ENCODE measurements around the gene IDUA.

Gene IDUA

GRCh38 chr4:1018147-1019020 is 31.5 kb downstream of the IDUA start:
- no peak for DNase-seq

GRCh38 chr4:1019320-1019719 is 32.5 kb downstream of the IDUA start:
- no peak for DNase-seq

GRCh38 chr4:1019729-1020470 is 33.1 kb downstream of the IDUA start:
- no peak for DNase-seq

- no peak for DNase-seq
Measured at GRCh38 chr4:1021386-1022050, 34.7 kb downstream of the IDUA start.

GRCh38 chr4:1022051-1022738 is 35.4 kb downstream of the IDUA start:
- no peak for DNase-seq

- DNase-seq = no peak
Measured at GRCh38 chr4:1022739-1023066, 35.9 kb downstream of the IDUA start.

GRCh38 chr4:1023075-1023640 is 36.3 kb downstream of the IDUA start:
- no peak for DNase-seq

GRCh38 chr4:1023895-1024740 is 37.3 kb downstream of the IDUA start:
- no peak for DNase-seq

- no peak for DNase-seq
Measured at GRCh38 chr4:1024882-1025545, 38.2 kb downstream of the IDUA start.

GRCh38 chr4:1026115-1026514 is 39.3 kb downstream of the IDUA start:
- DNase-seq = no peak

GRCh38 chr4:1027219-1027914 is 40.5 kb downstream of the IDUA start:
- no peak for DNase-seq

- no peak for DNase-seq
Measured at GRCh38 chr4:1027915-1028238, 41.0 kb downstream of the IDUA start.

GRCh38 chr4:1028574-1029220 is 41.9 kb downstream of the IDUA start:
- DNase-seq = no peak

GRCh38 chr4:1029529-1029928 is 42.7 kb downstream of the IDUA start:
- no peak for DNase-seq

- no peak for DNase-seq
Measured at GRCh38 chr4:1030031-1030430, 43.2 kb downstream of the IDUA start.

GRCh38 chr4:1030559-1030958 is 43.7 kb downstream of the IDUA start:
- no peak for DNase-seq

GRCh38 chr4:1031346-1031745 is 44.5 kb downstream of the IDUA start:
- no peak for DNase-seq

- no peak for DNase-seq
Measured at GRCh38 chr4:1031956-1032795, 45.3 kb downstream of the IDUA start.

GRCh38 chr4:1032861-1033260 is 46.0 kb downstream of the IDUA start:
- no peak for DNase-seq

Data from effector CD4-positive, alpha-beta T cell (primary cell).